H1 (cell line): ENCODE measurements around the gene BEX2. TPM values are rescaled to one million over a fixed set of nuclear protein-coding genes. Genes with fewer than 3 reads are reported as not detected.

Source experiments
- BRCA1 ChIP-seq: IDR thresholded peaks from 2 replicates; pipeline ENCODE4 v1.6.1; 2012; ENCODE audit warnings: low read depth, low read length, improper control_type of control experiment
- CHD7 ChIP-seq: fragments of 300-600 bp; sonication (generic); IDR thresholded peaks from 2 replicates; pipeline ENCODE4 v1.7.1; 2012; ENCODE audit warnings: low read length, moderate library complexity, mild to moderate bottlenecking, inconsistent platforms; ENCODE audit not compliant: insufficient replicate concordance
- E2F6 ChIP-seq: IDR thresholded peaks from 2 replicates; pipeline ENCODE4 v1.6.1; 2012; ENCODE audit warnings: inconsistent platforms
- KDM5A ChIP-seq: fragments of 200-600 bp; IDR thresholded peaks from 2 replicates; pipeline ENCODE4 v1.7.1; 2012; ENCODE audit warnings: mild to moderate bottlenecking, low read length, inconsistent platforms, mixed read lengths
- PHF8 ChIP-seq: fragments of 200-600 bp; sonication (generic); conservative IDR thresholded peaks from 2 replicates; pipeline ENCODE4 v1.7.1; 2012; ENCODE audit warnings: low read depth, mild to moderate bottlenecking, inconsistent platforms, low read length, moderate library complexity
- POLR2AphosphoS5 ChIP-seq: IDR thresholded peaks from 2 replicates; pipeline ENCODE4 v1.6.1; 2011; ENCODE audit warnings: low read depth, low read length
- SIRT6 ChIP-seq: IDR thresholded peaks from one replicate; pipeline ENCODE4 v1.7.1; 2012; ENCODE audit warnings: low read length, inconsistent platforms
- TAF1 ChIP-seq: IDR thresholded peaks from 2 replicates; pipeline ENCODE4 v1.6.1; 2011; ENCODE audit warnings: mild to moderate bottlenecking, low read depth, low read length
- TBP ChIP-seq: IDR thresholded peaks from 2 replicates; pipeline ENCODE4 v1.6.1; 2011; ENCODE audit warnings: low read depth, low read length, improper control_type of control experiment
- polyA plus RNA-seq, 7 experiments: library from polyadenylated mRNA; depleted of rRNA in 3 of 7; stranded (reverse) in 5 of 7; unstranded in 2 of 7; fragments of >200 nt in 5 of 7; fragments of 200-250 nt in 2 of 7; gene quantifications; 1 replicate in 5 of 7; 2 replicates in 1 of 7; 4 replicates in 1 of 7; pipeline versions ENCODE4 v1.2.1 to v1.2.3, GENCODE V29; 2011 to 2013; ENCODE audit warnings: missing spikeins in 2 of 7, mixed read lengths in 2 of 7
- total RNA-seq: library from RNA; stranded (reverse); fragmentation: NEBNext Ultra II Directional; extraction: Animal tissue kit (Norgen Biotek cat#: 25700); gene quantifications from 2 replicates; pipeline ENCODE4 v1.2.1, GENCODE V29; 2021

BEX2 gene
- total and polyA plus RNA-seq, 2 of the 8 experiments (the other 6 are each of a cell fraction or from before 2014, with no cell fraction given): 53.8 to 60.2 TPM

GRCh38 chrX:103356130-103356798 lies 45.5 kb upstream of the BEX2 start, which contains the start of gene TCEAL9 (continued):
- no peak for TF ChIP-seq CHD7
- peak; percentile 31; the same call in 1 of the 2 replicates for TF ChIP-seq E2F6
- TF ChIP-seq TBP: peak; percentile 42
- TF ChIP-seq BRCA1: no peak
- TF ChIP-seq KDM5A: no peak
- peak; percentile 74 for TF ChIP-seq TAF1
- no peak for TF ChIP-seq SIRT6
- peak; percentile 82 for TF ChIP-seq POLR2AphosphoS5
- peak; percentile 60 for TF ChIP-seq PHF8
